AG10803 (cell line): ENCODE measurements around the gene PROSER1.

ENCODE experiments used
- DNase-seq: peaks from one replicate; pipeline ENCODE4 v3.0.0; 2010; ENCODE audit warnings: low read depth
- H3K4me3 ChIP-seq: 2 replicates; pipeline ENCODE4 v1.5.1; 2011; ENCODE audit warnings: mild to moderate bottlenecking, low read length, control low read depth
- TF ChIP-seq, protein P1 (sequence below): conservative IDR thresholded peaks from 2 replicates; pipeline ENCODE4 v1.5.1; 2011; ENCODE audit warnings: mild to moderate bottlenecking, low read length, control low read depth, inconsistent platforms

PROSER1 gene

DNA sequence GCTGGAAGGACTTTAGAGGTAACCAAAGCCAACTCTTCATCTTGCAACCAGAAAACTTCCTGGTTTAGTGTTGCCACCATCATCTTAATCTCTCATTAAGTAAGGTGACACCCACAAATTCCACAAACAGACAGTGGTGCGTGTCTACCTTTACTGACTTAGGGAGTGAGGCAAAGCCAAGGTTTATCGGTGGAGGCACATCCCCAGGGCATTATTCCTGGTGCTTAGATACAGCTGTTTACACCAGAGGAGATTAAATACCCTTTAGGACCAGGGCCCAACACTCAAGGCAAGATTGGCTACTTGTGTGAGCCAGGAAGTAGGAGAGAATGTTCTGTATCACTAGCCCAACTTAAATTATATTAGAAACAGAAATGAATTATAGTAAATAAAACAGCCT is 56.8 kb downstream of the PROSER1 start:
- DNase-seq = no peak
- TF ChIP-seq, protein P1, sequence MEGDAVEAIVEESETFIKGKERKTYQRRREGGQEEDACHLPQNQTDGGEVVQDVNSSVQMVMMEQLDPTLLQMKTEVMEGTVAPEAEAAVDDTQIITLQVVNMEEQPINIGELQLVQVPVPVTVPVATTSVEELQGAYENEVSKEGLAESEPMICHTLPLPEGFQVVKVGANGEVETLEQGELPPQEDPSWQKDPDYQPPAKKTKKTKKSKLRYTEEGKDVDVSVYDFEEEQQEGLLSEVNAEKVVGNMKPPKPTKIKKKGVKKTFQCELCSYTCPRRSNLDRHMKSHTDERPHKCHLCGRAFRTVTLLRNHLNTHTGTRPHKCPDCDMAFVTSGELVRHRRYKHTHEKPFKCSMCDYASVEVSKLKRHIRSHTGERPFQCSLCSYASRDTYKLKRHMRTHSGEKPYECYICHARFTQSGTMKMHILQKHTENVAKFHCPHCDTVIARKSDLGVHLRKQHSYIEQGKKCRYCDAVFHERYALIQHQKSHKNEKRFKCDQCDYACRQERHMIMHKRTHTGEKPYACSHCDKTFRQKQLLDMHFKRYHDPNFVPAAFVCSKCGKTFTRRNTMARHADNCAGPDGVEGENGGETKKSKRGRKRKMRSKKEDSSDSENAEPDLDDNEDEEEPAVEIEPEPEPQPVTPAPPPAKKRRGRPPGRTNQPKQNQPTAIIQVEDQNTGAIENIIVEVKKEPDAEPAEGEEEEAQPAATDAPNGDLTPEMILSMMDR = no peak
- H3K4me3 ChIP-seq = no peak overlapping the region

DNA sequence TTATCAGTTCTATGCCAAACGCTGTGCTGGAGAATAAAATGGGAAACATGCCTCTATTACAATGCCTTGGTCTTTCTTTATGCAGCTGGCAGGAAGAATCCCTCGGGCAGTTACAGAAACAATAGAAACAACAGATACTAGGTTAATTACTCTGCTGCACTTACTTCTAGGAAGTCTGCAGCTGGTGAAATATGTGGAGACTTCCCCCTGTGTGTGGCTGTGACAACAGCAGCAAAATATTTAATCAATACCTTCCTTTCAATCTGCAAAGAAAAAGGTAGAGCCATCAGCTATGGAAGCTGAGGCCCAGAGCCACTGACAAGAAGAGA is 57.2 kb downstream of the PROSER1 start:
- peak; percentile 3 for DNase-seq

DNA sequence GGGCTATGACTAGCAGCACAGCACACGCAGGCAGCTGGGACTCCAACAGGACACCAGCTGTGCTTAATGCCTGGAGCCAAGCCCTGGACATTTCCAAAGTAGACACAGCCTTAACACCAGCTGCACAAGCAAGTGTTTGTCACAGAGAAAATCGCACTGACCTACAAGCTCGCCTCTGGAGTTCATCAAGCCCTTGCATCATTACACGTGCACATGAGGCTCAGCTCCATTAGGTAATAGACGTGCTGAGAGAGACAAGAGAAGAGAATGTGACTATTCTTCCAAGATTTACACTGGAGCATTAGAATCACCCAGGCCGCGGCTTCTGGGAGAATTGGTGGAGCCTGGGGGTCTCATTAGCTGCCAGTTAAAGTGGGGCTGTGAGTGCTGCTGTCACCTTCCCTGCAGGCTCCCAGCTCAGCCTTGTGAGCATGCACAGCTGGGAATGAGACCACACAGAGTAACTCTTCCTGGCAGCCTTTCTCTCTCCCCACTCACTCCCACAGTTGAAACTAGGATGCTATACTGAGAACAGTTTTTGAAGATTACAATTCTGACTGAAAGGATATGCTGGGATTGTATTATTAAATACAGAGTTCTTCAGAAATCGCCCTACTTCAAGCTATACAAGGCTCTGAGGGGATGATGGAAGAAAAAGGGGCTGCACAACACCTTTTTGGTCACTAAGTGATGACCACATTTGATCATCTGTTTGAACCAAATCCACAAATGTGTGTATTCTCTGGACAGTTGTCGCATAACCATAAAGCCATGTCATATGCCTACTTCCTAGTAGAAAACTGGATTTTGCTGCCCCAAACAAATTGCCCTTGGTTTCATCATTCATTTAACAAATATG is 57.8 kb downstream of the PROSER1 start:
- peak; percentile 10 for DNase-seq
- TF ChIP-seq, protein P1 = no peak
- H3K4me3 ChIP-seq = no peak overlapping the region

More for the DNA sequence above, 57.2 kb downstream of the PROSER1 start:
- TF ChIP-seq, protein P1 = no peak
- no peak overlapping the region for H3K4me3 ChIP-seq

DNA sequence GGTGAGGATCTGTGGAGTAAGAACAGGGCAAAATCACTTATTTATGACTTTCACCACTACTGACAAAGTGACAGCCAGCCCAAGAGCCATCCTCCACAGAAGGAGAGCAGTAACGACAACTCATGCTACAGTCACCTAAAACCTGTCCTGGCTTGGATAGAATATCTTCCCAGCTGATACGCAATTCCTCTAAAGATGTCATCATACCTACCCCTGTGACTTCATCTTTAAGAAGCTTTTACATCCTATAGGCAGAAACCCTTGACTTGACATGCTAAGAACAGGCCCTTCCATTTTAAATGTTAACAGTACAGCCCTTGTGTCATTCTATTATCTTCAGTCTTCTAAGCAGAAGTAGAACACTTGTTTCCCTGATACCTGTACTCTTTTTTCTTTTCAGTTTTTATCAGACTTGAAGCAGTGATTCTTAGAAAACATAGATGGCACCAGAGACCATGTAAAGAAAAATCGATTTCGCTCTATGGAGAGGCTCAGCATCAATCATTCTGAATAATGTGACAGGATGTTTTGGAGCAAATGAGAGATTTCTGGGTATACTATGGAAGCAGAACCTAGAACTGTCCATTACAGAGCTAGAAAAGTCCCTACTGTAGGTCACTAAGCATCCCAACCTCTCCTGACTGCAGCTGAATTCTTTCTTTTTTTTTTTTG is 67.4 kb downstream of the PROSER1 start:
- TF ChIP-seq, protein P1 = no peak
- no peak overlapping the region for H3K4me3 ChIP-seq
- DNase-seq = no peak

DNA sequence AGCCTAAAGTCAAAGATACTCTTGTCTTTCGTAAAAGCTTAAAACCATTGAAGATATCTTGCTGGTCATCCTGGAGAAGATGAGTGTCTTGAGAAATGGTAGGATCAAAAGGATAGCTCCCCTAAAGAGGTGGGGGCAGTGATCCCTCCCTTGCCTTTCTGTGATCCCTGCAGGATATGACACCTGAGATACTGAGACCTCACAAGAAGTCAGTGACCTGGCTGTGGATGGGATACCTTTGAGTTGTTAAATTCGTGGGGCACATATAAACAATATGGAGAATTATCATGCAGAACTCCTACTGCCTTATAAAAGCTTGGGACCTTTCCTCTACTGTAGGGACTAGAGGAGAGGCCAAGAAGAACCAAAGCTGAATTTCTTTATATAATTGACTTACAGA is 68.7 kb downstream of the PROSER1 start:
- no peak overlapping the region for H3K4me3 ChIP-seq
- no peak for DNase-seq
- TF ChIP-seq, protein P1 = no peak

DNA sequence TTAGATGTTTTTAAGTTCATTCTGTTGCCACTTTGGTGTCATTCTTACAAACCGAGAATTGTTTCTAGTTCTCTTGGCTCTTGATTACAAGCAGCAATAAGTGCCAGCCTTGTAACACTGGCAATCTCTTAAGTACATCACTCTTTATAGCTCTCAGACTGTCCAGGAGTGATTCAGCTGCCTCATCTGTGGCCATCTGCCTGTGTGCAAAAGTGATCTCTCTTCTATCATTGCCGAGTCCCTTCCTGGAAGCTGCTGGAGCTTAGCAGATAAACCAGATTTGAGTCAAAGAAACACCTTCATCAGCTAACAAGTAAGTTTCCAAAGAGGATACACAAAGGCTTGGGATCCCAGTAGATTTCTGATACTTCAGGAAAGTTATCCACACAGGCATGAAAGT is 70.4 kb downstream of the PROSER1 start:
- no peak overlapping the region for H3K4me3 ChIP-seq
- no peak for DNase-seq
- TF ChIP-seq, protein P1 = no peak

DNA sequence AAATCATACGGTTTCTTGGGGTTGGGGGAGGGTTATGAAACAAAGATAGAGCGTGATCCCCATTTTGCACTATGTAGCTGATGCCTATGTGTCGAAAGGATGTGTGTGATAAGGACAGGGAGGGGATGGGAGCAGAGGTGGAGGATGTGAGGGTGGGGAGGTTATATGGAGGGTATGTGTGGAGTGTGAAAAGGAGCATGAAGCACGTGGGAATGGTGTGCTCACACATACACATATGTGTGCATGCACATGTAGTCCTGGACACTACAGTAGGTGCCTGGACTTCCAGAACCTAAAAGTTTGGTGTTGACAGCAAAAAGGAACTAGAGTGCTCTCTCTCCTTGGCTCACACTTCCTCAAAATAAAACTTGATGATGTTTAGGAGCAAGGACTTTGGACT is 72.6 kb downstream of the PROSER1 start:
- H3K4me3 ChIP-seq = no peak overlapping the region
- DNase-seq = no peak
- TF ChIP-seq, protein P1 = no peak
